Right lobe of liver (tissue), 6 donors: ENCODE results near the gene TTLL5. TPM values are rescaled to one million over a fixed set of nuclear protein-coding genes. Genes with fewer than 3 reads are reported as not detected.
"Not testable (repeated sequence)": the region's sequence is repeated elsewhere in the genome, so short reads cannot be mapped to it uniquely, and the experiment has no call there.

Source experiments
- ATAC-seq, 4 donors: fragments of 200-7000 bp; cut with Tn5 transposase; one replicate each; pipeline ENCODE4 v1.9.1; 2020; ENCODE audit warnings: mild to moderate bottlenecking in 4 of 4, moderate library complexity in 4 of 4
- DNase-seq, 3 donors: peaks; one replicate each; pipeline ENCODE4 v3.0.0-alpha.2; 2020
- H3K27ac ChIP-seq, 3 donors: fragments of 200-600 bp; one replicate each; pipeline ENCODE4 v1.8.0; 2022
- H3K27me3 ChIP-seq, 2 donors: fragments of 200-600 bp; one replicate each; pipeline ENCODE4 v1.8.0; 2022
- H3K36me3 ChIP-seq, 4 donors: fragments of 200-600 bp; sonication (generic) in 1 of 4; one replicate each; pipeline versions ENCODE4 v1.5.1 to v1.8.0; 2017 to 2022; ENCODE audit warnings: control low read depth in 1 of 4
- H3K4me1 ChIP-seq, 4 donors: fragments of 200-600 bp; sonication (generic) in 1 of 4; one replicate each; pipeline versions ENCODE4 v1.5.1 to v1.8.0; 2017 to 2022; ENCODE audit warnings: control low read depth in 1 of 4
- H3K4me3 ChIP-seq, 3 donors: fragments of 200-600 bp; one replicate each; pipeline ENCODE4 v1.8.0; 2022
- H3K9me3 ChIP-seq, 4 donors: fragments of 200-600 bp; sonication (generic) in 1 of 4; one replicate each; pipeline versions ENCODE4 v1.5.1 to v1.8.0; 2017 to 2022; ENCODE audit warnings: control low read depth in 1 of 4
- CTCF ChIP-seq, 4 donors: fragments of 200-600 bp in 3 of 4; fragments of 450-650 bp in 1 of 4; IDR thresholded peaks; one replicate each; pipeline versions ENCODE4 v1.5.1 to v1.8.0; 2016 to 2022; ENCODE audit warnings: antibody characterized with exemption in 4 of 4, mild to moderate bottlenecking in 2 of 4
- POLR2A ChIP-seq: fragments of 450-650 bp; IDR thresholded peaks from one replicate; pipeline ENCODE4 v1.6.1; 2017; ENCODE audit warnings: antibody characterized with exemption, mild to moderate bottlenecking
- WGBS: methylation state at CpG from one replicate; pipeline ENCODE4 v1.1.6; 2018; ENCODE audit warnings: low coverage, low lambda C conversion rate; ENCODE audit not compliant: insufficient coverage; ENCODE audit errors: missing lambda C conversion rate; 5-methylcytosine and 5-hydroxymethylcytosine counted together
- intact Hi-C, 2 donors: fragments of 100-400 bp; cut with DNase I; formaldehyde crosslinking; loops; one replicate each; pipeline versions ENCODE4 v1.11.2 to v1.14.1; 2022
- total RNA-seq, 6 experiments: library from RNA; depleted of rRNA in 2 of 6; stranded (reverse); fragments of >200 nt in 2 of 6; fragmentation: NEBNext Ultra II Directional in 3 of 6; extraction: Animal tissue kit (Norgen Biotek cat#: 25700) in 3 of 6; gene quantifications; one replicate each; pipeline versions ENCODE4 v1.1.0 to v1.2.4, GENCODE V29; 2016 to 2023
- donor health status: DM: no; HTN: yes; CAD: no.
- donor health status: DM: no; HTN: no; CAD: no.
- donor health status: DM: no; HTN: no; CAD: no.
- donor health status: DM: no; HTN: yes; CAD: no.
- donor health status: DM: no; HTN: yes; CAD: no.

The TTLL5 gene
- total RNA-seq, 6 experiments from 2014 or later = 7.4 to 13.8 (median 11.9) TPM

- Histone ChIP-seq H3K9me3 (no peaks in the 10 kb centered on the region), H3K36me3 (peaks cover 0 to 21% (median 7%) of the 10 kb centered on the region in 4 donors), H3K27me3 (no peaks in the 10 kb centered on the region), H3K4me1 (peaks cover 0 to 11% (median 0%) of the 10 kb centered on the region in 4 donors), H3K27ac (no peak overlapping the region), H3K4me3 (no peak overlapping the region)
- DNase-seq (no peak), ATAC-seq (no peak)
- intact Hi-C loops = no loop called here
- no peak for TF ChIP-seq POLR2A
- no peak for TF ChIP-seq CTCF (IDR thresholded peaks at IDR 0.05)
- 89% methylated on average over 7 of the region's 7 CpGs for WGBS
Measured at GRCh38 chr14:75690010-75690409, 29.0 kb downstream of the TTLL5 start.

GRCh38 chr14:75695025-75695424 is 34.0 kb downstream of the TTLL5 start:
- H3K27ac ChIP-seq, H3K9me3 ChIP-seq, H3K4me3 ChIP-seq, intact Hi-C loops, H3K27me3 ChIP-seq, H3K4me1 ChIP-seq, DNase-seq, ATAC-seq: not testable (repeated sequence)
- 95% methylated on average over 2 of the region's 6 CpGs for WGBS
- H3K36me3 ChIP-seq = peaks cover 0 to 21% (median 7%) of the 10 kb centered on the region in 4 donors

GRCh38 chr14:75697386-75697785 is 36.3 kb downstream of the TTLL5 start:
- ATAC-seq (no peak), DNase-seq (no peak)
- H3K27ac ChIP-seq = no peak overlapping the region
- no peaks in the 10 kb centered on the region for H3K4me1 ChIP-seq
- peaks cover 0 to 11% (median under 1%) of the 10 kb centered on the region in 4 donors for H3K36me3 ChIP-seq
- TF ChIP-seq POLR2A (no peak), CTCF (IDR thresholded peaks at IDR 0.05) (no peak)
- WGBS = 87% methylated on average over 1 of the region's 1 CpG
- H3K9me3 ChIP-seq = no peaks in the 10 kb centered on the region
- no peaks in the 10 kb centered on the region for H3K27me3 ChIP-seq
- intact Hi-C loops = no loop called here
- no peak overlapping the region for H3K4me3 ChIP-seq

- H3K9me3 ChIP-seq = no peaks in the 10 kb centered on the region
- no peaks in the 10 kb centered on the region for H3K27me3 ChIP-seq
- peaks cover 0 to 11% (median under 1%) of the 10 kb centered on the region in 4 donors for H3K36me3 ChIP-seq
- WGBS = 91% methylated on average over 2 of the region's 2 CpGs
- H3K4me1 ChIP-seq = no peaks in the 10 kb centered on the region
- DNase-seq (no peak), ATAC-seq (no peak)
- TF ChIP-seq CTCF (IDR thresholded peaks at IDR 0.05) = no peak
- TF ChIP-seq POLR2A = no peak
- H3K4me3 ChIP-seq = no peak overlapping the region
- intact Hi-C loops = no loop called here
- H3K27ac ChIP-seq = no peak overlapping the region
Measured at GRCh38 chr14:75697918-75698317, 36.9 kb downstream of the TTLL5 start.

GRCh38 chr14:75699331-75699730 is 38.3 kb downstream of the TTLL5 start:
- H3K36me3 ChIP-seq = peaks cover 0 to 5% (median under 1%) of the 10 kb centered on the region in 4 donors
- H3K27ac ChIP-seq = no peak overlapping the region
- 94% methylated on average over 3 of the region's 3 CpGs for WGBS
- intact Hi-C loops = no loop called here
- no peak for ATAC-seq
- H3K4me1 ChIP-seq = no peaks in the 10 kb centered on the region
- no peak for DNase-seq
- no peak overlapping the region for H3K4me3 ChIP-seq
- H3K27me3 ChIP-seq = no peaks in the 10 kb centered on the region
- no peak for TF ChIP-seq POLR2A
- no peaks in the 10 kb centered on the region for H3K9me3 ChIP-seq

GRCh38 chr14:75700295-75700694 is 39.2 kb downstream of the TTLL5 start:
- H3K27me3 ChIP-seq = no peaks in the 10 kb centered on the region
- ATAC-seq (no peak), DNase-seq (no peak)
- no peak overlapping the region for H3K4me3 ChIP-seq
- H3K36me3 ChIP-seq = peaks cover 0 to 2% (median 0%) of the 10 kb centered on the region in 4 donors
- intact Hi-C loops = loop anchor here in 1 of 2 donors (10.0 kb wide), 1 partner anchor 275 kb away; no protein-coding TSS in a partner anchor
- H3K27ac ChIP-seq = no peak overlapping the region
- no peaks in the 10 kb centered on the region for H3K4me1 ChIP-seq
- no peaks in the 10 kb centered on the region for H3K9me3 ChIP-seq
- TF ChIP-seq CTCF (IDR thresholded peaks at IDR 0.05) = no peak
- TF ChIP-seq POLR2A = no peak
- WGBS = 94% methylated on average over 4 of the region's 6 CpGs
